Stimulated activated CD8-positive, alpha-beta memory T cell treated with anti-CD3 and anti-CD28 coated beads, Interleukin-12 subunit alpha, Interleukin-12 subunit beta, amount 100 ng/mL, for 4 hours (primary cell): ENCODE data around the gene PARP4.
"Not testable (repeated sequence)": the region's sequence is repeated elsewhere in the genome, so short reads cannot be mapped to it uniquely, and the experiment has no call there.

Experiments
- DNase-seq: peaks from one replicate; pipeline ENCODE4 v3.0.0-alpha.2; 2020; ENCODE audit warnings: low read depth

The PARP4 gene

GRCh38 chr13:24512197-24512907, at the start of gene PARP4:
Gene PARP4, minus strand, starts transcription at chr13:24512778. Its CDS starts 9,002 bp downstream, at chr13:24503776.
- peak; percentile 51 for DNase-seq

GRCh38 chr13:24560579-24561187, 48.1 kb upstream of the PARP4 start:
- not testable (repeated sequence) for DNase-seq

GRCh38 chr13:24559431-24560218, 47.0 kb upstream of the PARP4 start:
- not testable (repeated sequence) for DNase-seq

GRCh38 chr13:24557081-24557480, 44.5 kb upstream of the PARP4 start:
- no peak for DNase-seq

GRCh38 chr13:24553892-24554291, 41.3 kb upstream of the PARP4 start:
- DNase-seq, result not testable (repeated sequence)

GRCh38 chr13:24541476-24542352, 29.1 kb upstream of the PARP4 start:
- DNase-seq, result not testable (repeated sequence)

- DNase-seq, result no peak
Measured at GRCh38 chr13:24541127-24541475, 28.5 kb upstream of the PARP4 start.

GRCh38 chr13:24540236-24541126, 27.9 kb upstream of the PARP4 start:
- DNase-seq, result no peak

- no peak for DNase-seq
Measured at GRCh38 chr13:24539500-24540165, 27.1 kb upstream of the PARP4 start.

- no peak for DNase-seq
Measured at GRCh38 chr13:24529478-24529877, 16.9 kb upstream of the PARP4 start.

- DNase-seq, result no peak
Measured at GRCh38 chr13:24528816-24529398, 16.3 kb upstream of the PARP4 start.

GRCh38 chr13:24527266-24527775, 14.7 kb upstream of the PARP4 start:
- DNase-seq, result no peak

- no peak for DNase-seq
Measured at GRCh38 chr13:24520733-24521132, 8.2 kb upstream of the PARP4 start.

- no peak for DNase-seq
Measured at GRCh38 chr13:24516919-24517318, 4.3 kb upstream of the PARP4 start.

GRCh38 chr13:24512908-24513213, 283 bp upstream of the PARP4 start:
- no peak for DNase-seq

- DNase-seq, result no peak
Measured at GRCh38 chr13:24511816-24512196, 772 bp downstream of the PARP4 start.

- peak; percentile 21 for DNase-seq
Measured at GRCh38 chr13:24511019-24511815, 1.4 kb downstream of the PARP4 start.

GRCh38 chr13:24506698-24507335, 5.8 kb downstream of the PARP4 start:
- DNase-seq, result no peak

GRCh38 chr13:24506283-24506682, 6.3 kb downstream of the PARP4 start:
- DNase-seq, result not testable (repeated sequence)
